Aorta (tissue), 5 donors: ENCODE results near the gene SEMA5A. TPM values are rescaled to one million over a fixed set of nuclear protein-coding genes. Genes with fewer than 3 reads are reported as not detected.

ENCODE experiments used
- ATAC-seq: fragments of 200-7000 bp; cut with Tn5 transposase; one replicate; pipeline ENCODE4 v1.9.1; 2022; ENCODE audit warnings: moderate library complexity; ENCODE audit not compliant: low FRiP score
- DNase-seq, 2 donors: peaks; one replicate each; pipeline ENCODE4 v3.0.0-alpha.2; 2020
- H3K27ac ChIP-seq, 2 donors: one replicate each; pipeline ENCODE4 v1.5.1; 2013; ENCODE audit warnings: low read length in 2 of 2, mild to moderate bottlenecking in 2 of 2, moderate library complexity in 2 of 2, control low read depth in 1 of 2, inconsistent platforms in 1 of 2, low read depth in 1 of 2
- H3K27me3 ChIP-seq, 2 donors: one replicate each; pipeline ENCODE4 v1.6.1; 2013; ENCODE audit warnings: control low read depth in 1 of 2, low read length in 1 of 2, mild to moderate bottlenecking in 1 of 2, moderate library complexity in 1 of 2; ENCODE audit not compliant: insufficient read depth in 2 of 2, control insufficient read depth in 1 of 2
- H3K36me3 ChIP-seq, 2 donors: one replicate each; pipeline ENCODE4 v1.6.1; 2013; ENCODE audit warnings: control low read depth in 1 of 2, low read length in 1 of 2, mild to moderate bottlenecking in 1 of 2; ENCODE audit not compliant: insufficient read depth in 2 of 2, control insufficient read depth in 1 of 2
- H3K4me1 ChIP-seq, 2 donors: one replicate each; pipeline ENCODE4 v1.6.1; 2013; ENCODE audit warnings: low read length in 2 of 2, control low read depth in 1 of 2, mild to moderate bottlenecking in 1 of 2, moderate library complexity in 1 of 2; ENCODE audit not compliant: insufficient read depth in 2 of 2, control insufficient read depth in 1 of 2
- H3K4me3 ChIP-seq, 2 donors: one replicate each; pipeline ENCODE4 v1.5.1; 2013; ENCODE audit warnings: low read length in 2 of 2, control low read depth in 1 of 2, mild to moderate bottlenecking in 1 of 2
- H3K9me3 ChIP-seq: one replicate; pipeline ENCODE4 v1.6.1; 2013; ENCODE audit warnings: mild to moderate bottlenecking, low read length; ENCODE audit not compliant: control insufficient read depth
- WGBS, 2 donors: extraction: QIAGEN DNeasy Blood & Tissue Kit; methylation state at CpG; one replicate each; pipeline ENCODE4 v1.1.7; 2013; 5-methylcytosine and 5-hydroxymethylcytosine counted together
- intact Hi-C, 2 donors: fragments of 100-400 bp; cut with DNase I; formaldehyde crosslinking; loops; one replicate each; pipeline versions ENCODE4 v1.14.2 to v1.15.0; 2022
- polyA plus RNA-seq, 2 donors: library from polyadenylated mRNA; stranded (reverse); fragments of 200-250 nt; gene quantifications; one replicate each; pipeline ENCODE4 v1.2.3, GENCODE V29; 2013
- total RNA-seq, 2 donors: library from RNA; stranded (reverse); fragmentation: NEBNext Ultra II Directional; extraction: Animal tissue kit (Norgen Biotek cat#: 25700); gene quantifications; one replicate each; pipeline ENCODE4 v1.2.1, GENCODE V29; 2021
- donor health status: healthy with polysubstance abuse.
- donor health status: Bipolar disorder and iron deficiency.
- donor health status: DM: no; HTN: no; CAD: no.
- donor health status: DM: no; HTN: no; CAD: no.
- donor health status: DM: yes; HTN: yes; CAD: no.

SEMA5A gene
- total and polyA plus RNA-seq, 4 donors = 1.8 to 21.8 (median 12.7) TPM

DNA sequence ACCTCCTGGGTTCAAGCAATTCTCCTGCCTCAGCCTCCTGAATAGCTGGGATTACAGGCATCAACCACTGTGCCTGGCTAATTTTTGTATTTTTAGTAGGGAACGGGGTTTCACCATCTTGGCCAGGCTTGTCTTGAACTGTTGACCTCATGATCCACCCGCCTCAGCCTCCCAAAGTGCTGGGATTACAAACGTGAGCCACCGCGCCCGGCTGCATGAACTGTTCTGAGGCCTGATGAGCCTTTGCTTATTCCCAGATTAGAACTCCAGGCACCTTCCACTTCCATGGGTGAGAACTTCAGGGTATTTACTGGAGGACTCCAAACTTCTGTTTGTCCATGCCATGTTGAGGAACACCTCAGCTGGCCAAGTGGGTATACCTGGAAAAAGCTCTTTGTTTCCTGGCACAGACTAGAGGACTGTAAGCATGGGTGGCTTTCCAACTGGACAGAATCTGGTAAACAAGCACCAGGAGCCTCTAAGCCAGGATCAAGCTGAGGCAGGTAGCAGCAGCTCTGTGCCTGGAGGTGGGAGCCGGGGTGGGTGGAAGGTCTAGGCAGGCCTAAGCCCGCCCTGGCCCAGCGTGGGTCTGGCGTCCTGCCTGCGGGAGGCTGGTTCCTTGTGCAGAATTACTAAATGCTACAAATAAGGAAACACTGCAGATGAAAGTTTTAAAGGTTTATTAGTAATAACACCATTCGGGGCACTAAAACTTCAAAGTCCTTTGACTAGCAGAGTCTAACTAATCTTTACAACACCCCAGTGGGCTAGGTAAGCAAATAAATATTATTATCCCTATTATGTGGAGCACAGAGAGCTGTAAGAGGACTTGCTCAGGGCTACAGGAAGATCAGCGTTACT is 78.4 kb downstream of the SEMA5A start:
- Histone ChIP-seq H3K36me3 (no peaks in the 10 kb centered on the region), H3K9me3 (no peaks in the 10 kb centered on the region), H3K4me1 (no peaks in the 10 kb centered on the region), H3K27me3 (no peaks in the 10 kb centered on the region), H3K27ac (peak overlapping the region in 1 of 2 donors; percentile 53), H3K4me3 (no peak overlapping the region)
- intact Hi-C loops = loop anchor here in 1 of 2 donors (5.0 kb wide), 1 partner anchor 80 kb away; the partner anchor contains the start of gene SEMA5A
- peak; percentile 64 for ATAC-seq
- WGBS, 2 donors = 48 to 52% methylated on average over 13 of the region's 13 CpGs
- DNase-seq = peak in 1 of 2 donors; percentile 65

DNA sequence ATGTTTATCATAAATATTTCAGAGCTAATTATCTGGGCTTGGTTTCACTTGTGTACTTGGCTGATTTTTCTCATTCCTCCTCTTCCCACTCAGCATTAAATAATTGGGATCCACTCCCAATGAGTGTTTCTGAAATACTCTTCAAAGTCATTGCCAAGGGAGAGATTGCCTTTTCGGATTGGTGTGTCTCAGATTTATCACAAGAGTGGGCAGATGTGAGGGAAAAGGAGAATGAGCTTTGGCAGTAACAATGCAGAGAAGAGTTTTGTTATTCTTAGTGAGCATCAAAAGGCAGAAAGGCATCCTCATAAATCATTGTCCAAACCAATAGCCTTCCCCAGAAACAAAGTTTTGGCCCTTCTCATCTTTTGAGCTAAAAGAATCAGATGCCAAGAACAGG is 79.2 kb downstream of the SEMA5A start:
- DNase-seq (no peak), ATAC-seq (no peak)
- Histone ChIP-seq H3K4me3 (no peak overlapping the region), H3K4me1 (no peaks in the 10 kb centered on the region), H3K27me3 (no peaks in the 10 kb centered on the region), H3K36me3 (no peaks in the 10 kb centered on the region), H3K27ac (no peak overlapping the region), H3K9me3 (no peaks in the 10 kb centered on the region)
- intact Hi-C loops = loop anchor here in 1 of 2 donors (5.0 kb wide), 1 partner anchor 81 kb away; the partner anchor contains the start of gene SEMA5A
- 70 to 79% methylated on average over 1 of the region's 1 CpG for WGBS, 2 donors

GRCh38 chr5:9464478-9464877 is 81.4 kb downstream of the SEMA5A start:
- intact Hi-C loops = no loop called here
- Histone ChIP-seq H3K4me1 (no peaks in the 10 kb centered on the region), H3K27me3 (no peaks in the 10 kb centered on the region), H3K27ac (no peak overlapping the region), H3K9me3 (no peaks in the 10 kb centered on the region), H3K36me3 (no peaks in the 10 kb centered on the region), H3K4me3 (no peak overlapping the region)
- WGBS, 2 donors = 81 to 87% methylated on average over 5 of the region's 5 CpGs
- DNase-seq (no peak), ATAC-seq (no peak)

- Histone ChIP-seq H3K27ac (no peak overlapping the region), H3K36me3 (no peaks in the 10 kb centered on the region), H3K27me3 (no peaks in the 10 kb centered on the region), H3K4me3 (no peak overlapping the region), H3K9me3 (peaks cover 4% of the 10 kb centered on the region), H3K4me1 (no peaks in the 10 kb centered on the region)
- no peak for ATAC-seq
- no peak for DNase-seq
- intact Hi-C loops = no loop called here
- WGBS, 2 donors = 92 to 95% methylated on average over 3 of the region's 3 CpGs
Observed at GRCh38 chr5:9462109-9462508, 83.8 kb downstream of the SEMA5A start.

GRCh38 chr5:9460885-9461645 is 84.8 kb downstream of the SEMA5A start:
- H3K27me3 ChIP-seq = no peaks in the 10 kb centered on the region
- ATAC-seq (no peak), DNase-seq (no peak)
- no peak overlapping the region for H3K4me3 ChIP-seq
- H3K4me1 ChIP-seq = no peaks in the 10 kb centered on the region
- H3K9me3 ChIP-seq = peaks cover 4% of the 10 kb centered on the region
- intact Hi-C loops = no loop called here
- H3K27ac ChIP-seq = no peak overlapping the region
- H3K36me3 ChIP-seq = no peaks in the 10 kb centered on the region
- WGBS, 2 donors = 83 to 84% methylated on average over 3 of the region's 3 CpGs

DNA sequence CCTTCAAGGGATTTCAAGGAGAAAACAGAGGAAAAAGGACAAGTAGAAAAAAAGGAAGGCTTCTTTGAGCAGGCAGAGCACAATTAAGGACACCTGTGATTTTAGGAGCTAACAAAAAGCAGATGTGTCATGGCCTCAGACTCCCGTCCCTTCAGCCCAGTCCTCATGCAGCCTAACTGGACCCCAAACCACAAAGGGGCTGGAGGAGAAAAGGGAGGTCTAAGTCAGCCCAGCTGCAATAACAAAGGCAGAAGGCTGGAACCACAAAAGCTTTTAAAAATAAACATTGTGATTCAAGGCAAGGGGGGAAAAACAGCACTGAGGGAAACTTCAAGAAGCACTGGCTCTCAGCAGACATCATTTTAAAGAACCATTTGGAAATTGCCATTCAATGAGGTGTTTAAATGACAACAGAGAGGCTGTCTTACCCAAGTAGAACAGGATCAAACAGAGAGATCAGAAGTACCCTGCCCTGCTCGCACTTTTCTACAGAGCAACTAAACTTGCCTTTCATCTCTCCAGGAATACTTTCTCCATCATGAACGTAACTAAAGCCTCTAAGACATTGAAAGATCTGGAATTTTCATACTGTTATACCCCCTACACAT is 89.3 kb downstream of the SEMA5A start:
- DNase-seq (no peak), ATAC-seq (no peak)
- 72 to 76% methylated on average over 3 of the region's 3 CpGs for WGBS, 2 donors
- intact Hi-C loops = no loop called here
- Histone ChIP-seq H3K27me3 (no peaks in the 10 kb centered on the region), H3K36me3 (peaks cover 0 to 3% of the 10 kb centered on the region in 2 donors), H3K27ac (no peak overlapping the region), H3K9me3 (peaks cover 4% of the 10 kb centered on the region), H3K4me1 (no peaks in the 10 kb centered on the region), H3K4me3 (no peak overlapping the region)

DNA sequence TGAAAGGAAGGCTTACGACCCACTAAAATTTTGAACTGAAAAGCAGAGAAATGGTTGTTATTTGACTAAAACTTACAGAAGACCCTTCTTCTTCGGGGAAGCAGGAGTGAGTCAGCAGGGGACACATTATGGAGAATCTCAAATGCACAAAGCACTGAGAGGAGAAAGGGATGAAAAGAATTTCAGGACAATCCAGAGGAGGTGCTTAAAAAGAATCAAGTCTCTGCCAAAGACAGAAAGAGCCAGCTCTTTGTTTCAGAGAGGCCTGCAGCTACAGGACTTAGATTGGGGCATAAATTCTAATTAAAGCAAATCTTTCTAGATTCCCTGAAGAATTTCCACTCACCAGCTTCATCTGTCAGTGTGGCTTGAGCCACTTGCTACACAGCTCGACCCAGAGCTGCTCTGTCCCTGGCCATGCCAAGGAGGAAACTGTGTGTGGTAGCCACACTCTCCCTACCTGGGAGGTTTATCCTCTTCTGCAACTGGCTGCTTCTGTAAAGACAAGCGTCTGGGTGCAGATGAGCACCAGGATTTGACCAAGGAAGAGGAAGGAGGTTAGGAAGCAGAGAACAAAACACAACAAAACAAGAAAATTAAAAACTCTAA is 89.9 kb downstream of the SEMA5A start:
- no peak for DNase-seq
- H3K27ac ChIP-seq = no peak overlapping the region
- intact Hi-C loops = no loop called here
- H3K4me1 ChIP-seq = no peaks in the 10 kb centered on the region
- WGBS, 2 donors = 38 to 52% methylated on average over 4 of the region's 4 CpGs
- peaks cover 0 to 3% of the 10 kb centered on the region in 2 donors for H3K36me3 ChIP-seq
- H3K9me3 ChIP-seq = peaks cover 4% of the 10 kb centered on the region
- H3K4me3 ChIP-seq = no peak overlapping the region
- ATAC-seq = no peak
- H3K27me3 ChIP-seq = no peaks in the 10 kb centered on the region

DNA sequence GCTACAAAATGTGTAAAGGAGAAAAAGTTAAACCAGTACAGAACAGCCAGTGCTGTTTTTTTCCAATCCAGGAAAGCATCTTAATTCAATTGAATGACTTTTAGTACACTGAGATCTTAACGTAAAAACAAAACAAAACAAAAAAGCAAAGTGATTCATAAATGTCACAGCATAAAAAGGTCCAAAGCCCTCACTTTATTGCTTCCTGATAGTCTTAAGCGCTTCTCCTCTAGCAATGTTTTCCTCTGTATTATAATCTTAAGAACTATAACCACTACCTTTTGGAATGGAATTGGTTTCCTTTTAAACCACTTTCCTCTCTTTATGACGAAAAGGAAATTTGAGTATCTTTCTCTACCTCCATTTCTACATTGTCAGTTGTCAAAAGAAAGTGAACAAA is 91.4 kb downstream of the SEMA5A start:
- Histone ChIP-seq H3K4me1 (no peaks in the 10 kb centered on the region), H3K36me3 (peaks cover 0 to 3% of the 10 kb centered on the region in 2 donors), H3K27ac (no peak overlapping the region), H3K27me3 (no peaks in the 10 kb centered on the region), H3K9me3 (peaks cover 4% of the 10 kb centered on the region), H3K4me3 (no peak overlapping the region)
- 79 to 85% methylated on average over 3 of the region's 3 CpGs for WGBS, 2 donors
- DNase-seq (no peak), ATAC-seq (no peak)
- intact Hi-C loops = no loop called here
